ENCODE measurements around the gene CTNNA3.

CTNNA3 gene

GRCh38 chr10:65945061-65945460 lies 1750.9 kb downstream of the CTNNA3 start:
- DNase-seq, result no peak
- ChIA-PET CTCF (no interaction called here), POLR2A (no interaction called here)
- no peaks in the 10 kb centered on the region for H3K4me1 ChIP-seq (ENCODE audit: control extremely low read depth in 1 of 4, control insufficient read depth in 4 of 4, insufficient read depth in 4 of 4, low read length in 3 of 4)
- WGBS (ENCODE audit: insufficient coverage), result 98% methylated on average over 3 of the region's 3 CpGs
- no peak overlapping the region for H3K4me3 ChIP-seq (ENCODE audit: control insufficient read depth in 1 of 7, extremely low read depth in 1 of 7, insufficient read depth in 4 of 7, low read depth in 2 of 7, low read length in 6 of 7)
- no peaks in the 10 kb centered on the region for H3K36me3 ChIP-seq (ENCODE audit: control insufficient read depth in 4 of 4, insufficient read depth in 4 of 4, low read length in 3 of 4)
- peaks cover 0 to 2% (median 0%) of the 10 kb centered on the region in 5 experiments for H3K27me3 ChIP-seq (replicated peaks in 2 of 5; ENCODE audit: control insufficient read depth in 4 of 5, insufficient read depth in 5 of 5, low read length in 4 of 5)
- H3K27ac ChIP-seq (ENCODE audit: insufficient read depth in 1 of 2, low read depth in 1 of 2, low read length in 2 of 2, poor library complexity in 1 of 2, severe bottlenecking in 2 of 2), result no peak overlapping the region
- H3K9me3 ChIP-seq (ENCODE audit: control extremely low read depth in 1 of 5, control insufficient read depth in 4 of 5, insufficient read depth in 2 of 5, low read depth in 1 of 5, low read length in 4 of 5), result no peaks in the 10 kb centered on the region

GRCh38 chr10:65943451-65943850 lies 1752.5 kb downstream of the CTNNA3 start:
- H3K4me3 ChIP-seq (ENCODE audit: control insufficient read depth in 1 of 7, extremely low read depth in 1 of 7, insufficient read depth in 4 of 7, low read depth in 2 of 7, low read length in 6 of 7), result no peak overlapping the region
- H3K9me3 ChIP-seq (ENCODE audit: control extremely low read depth in 1 of 5, control insufficient read depth in 4 of 5, insufficient read depth in 2 of 5, low read depth in 1 of 5, low read length in 4 of 5), result no peaks in the 10 kb centered on the region
- 100% methylated on average over 2 of the region's 2 CpGs for WGBS (ENCODE audit: insufficient coverage)
- no peak overlapping the region for H3K27ac ChIP-seq (ENCODE audit: insufficient read depth in 1 of 2, low read depth in 1 of 2, low read length in 2 of 2, poor library complexity in 1 of 2, severe bottlenecking in 2 of 2)
- H3K27me3 ChIP-seq (replicated peaks in 2 of 5; ENCODE audit: control insufficient read depth in 4 of 5, insufficient read depth in 5 of 5, low read length in 4 of 5), result peaks cover 0 to 2% (median 0%) of the 10 kb centered on the region in 5 experiments
- no peaks in the 10 kb centered on the region for H3K36me3 ChIP-seq (ENCODE audit: control insufficient read depth in 4 of 4, insufficient read depth in 4 of 4, low read length in 3 of 4)
- ChIA-PET POLR2A (interaction anchor here (0.6 kb wide), 1 partner anchor 111 kb away, joined by 4 read pairs; no protein-coding TSS in a partner anchor), CTCF (no interaction called here)
- no peaks in the 10 kb centered on the region for H3K4me1 ChIP-seq (ENCODE audit: control extremely low read depth in 1 of 4, control insufficient read depth in 4 of 4, insufficient read depth in 4 of 4, low read length in 3 of 4)
- no peak for DNase-seq

GRCh38 chr10:65940816-65941662 lies 1755.0 kb downstream of the CTNNA3 start:
- Histone ChIP-seq H3K27ac (ENCODE audit: insufficient read depth in 1 of 2, low read depth in 1 of 2, low read length in 2 of 2, poor library complexity in 1 of 2, severe bottlenecking in 2 of 2) (no peak overlapping the region), H3K4me1 (ENCODE audit: control extremely low read depth in 1 of 4, control insufficient read depth in 4 of 4, insufficient read depth in 4 of 4, low read length in 3 of 4) (no peaks in the 10 kb centered on the region), H3K36me3 (ENCODE audit: control insufficient read depth in 4 of 4, insufficient read depth in 4 of 4, low read length in 3 of 4) (no peaks in the 10 kb centered on the region), H3K4me3 (ENCODE audit: control insufficient read depth in 1 of 7, extremely low read depth in 1 of 7, insufficient read depth in 4 of 7, low read depth in 2 of 7, low read length in 6 of 7) (no peak overlapping the region), H3K27me3 (replicated peaks in 2 of 5; ENCODE audit: control insufficient read depth in 4 of 5, insufficient read depth in 5 of 5, low read length in 4 of 5) (peaks cover 0 to 2% (median 0%) of the 10 kb centered on the region in 5 experiments), H3K9me3 (ENCODE audit: control extremely low read depth in 1 of 5, control insufficient read depth in 4 of 5, insufficient read depth in 2 of 5, low read depth in 1 of 5, low read length in 4 of 5) (no peaks in the 10 kb centered on the region)
- POLR2A ChIA-PET, result no interaction called here
- 70% methylated on average over 3 of the region's 3 CpGs for WGBS (ENCODE audit: insufficient coverage)
- DNase-seq, result no peak
- CTCF ChIA-PET, result no interaction called here

DNA sequence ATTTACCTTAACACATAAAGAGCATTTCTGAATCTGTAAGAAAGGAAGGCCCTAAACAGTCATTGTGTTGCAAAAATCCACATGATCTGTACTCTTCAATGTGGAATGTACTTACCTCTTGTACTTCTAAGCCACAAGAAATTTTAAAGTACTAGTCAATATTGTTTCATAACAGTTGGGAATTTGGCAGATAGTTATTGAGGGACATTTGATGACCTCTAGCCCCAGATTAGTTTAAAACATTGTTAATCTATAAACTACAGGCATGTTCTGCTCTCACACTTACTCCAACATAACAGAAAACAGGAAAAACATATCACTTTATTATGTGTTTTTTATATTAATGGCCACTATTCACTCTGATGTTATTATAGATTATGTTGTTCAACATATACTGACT lies 1755.9 kb downstream of the CTNNA3 start:
- CTCF ChIA-PET, result no interaction called here

GRCh38 chr10:65931291-65932070 lies 1764.5 kb downstream of the CTNNA3 start:
- WGBS (ENCODE audit: insufficient coverage), result 29% methylated on average over 1 of the region's 5 CpGs
- Histone ChIP-seq H3K27ac (ENCODE audit: insufficient read depth in 1 of 2, low read depth in 1 of 2, low read length in 2 of 2, poor library complexity in 1 of 2, severe bottlenecking in 2 of 2) (no peak overlapping the region), H3K36me3 (ENCODE audit: control insufficient read depth in 4 of 4, insufficient read depth in 4 of 4, low read length in 3 of 4) (no peaks in the 10 kb centered on the region), H3K9me3 (ENCODE audit: control extremely low read depth in 1 of 5, control insufficient read depth in 4 of 5, insufficient read depth in 2 of 5, low read depth in 1 of 5, low read length in 4 of 5) (no peaks in the 10 kb centered on the region), H3K4me1 (ENCODE audit: control extremely low read depth in 1 of 4, control insufficient read depth in 4 of 4, insufficient read depth in 4 of 4, low read length in 3 of 4) (no peaks in the 10 kb centered on the region), H3K4me3 (ENCODE audit: control insufficient read depth in 1 of 7, extremely low read depth in 1 of 7, insufficient read depth in 4 of 7, low read depth in 2 of 7, low read length in 6 of 7) (no peak overlapping the region), H3K27me3 (replicated peaks in 2 of 5; ENCODE audit: control insufficient read depth in 4 of 5, insufficient read depth in 5 of 5, low read length in 4 of 5) (no peaks in the 10 kb centered on the region)
- DNase-seq, result no peak
- CTCF ChIA-PET, result no interaction called here
- POLR2A ChIA-PET, result no interaction called here

More for the DNA sequence above, 1755.9 kb downstream of the CTNNA3 start:
- Histone ChIP-seq H3K9me3 (ENCODE audit: control extremely low read depth in 1 of 5, control insufficient read depth in 4 of 5, insufficient read depth in 2 of 5, low read depth in 1 of 5, low read length in 4 of 5) (no peaks in the 10 kb centered on the region), H3K36me3 (ENCODE audit: control insufficient read depth in 4 of 4, insufficient read depth in 4 of 4, low read length in 3 of 4) (no peaks in the 10 kb centered on the region), H3K4me3 (ENCODE audit: control insufficient read depth in 1 of 7, extremely low read depth in 1 of 7, insufficient read depth in 4 of 7, low read depth in 2 of 7, low read length in 6 of 7) (no peak overlapping the region), H3K27ac (ENCODE audit: insufficient read depth in 1 of 2, low read depth in 1 of 2, low read length in 2 of 2, poor library complexity in 1 of 2, severe bottlenecking in 2 of 2) (no peak overlapping the region), H3K27me3 (replicated peaks in 2 of 5; ENCODE audit: control insufficient read depth in 4 of 5, insufficient read depth in 5 of 5, low read length in 4 of 5) (no peaks in the 10 kb centered on the region), H3K4me1 (ENCODE audit: control extremely low read depth in 1 of 4, control insufficient read depth in 4 of 4, insufficient read depth in 4 of 4, low read length in 3 of 4) (no peaks in the 10 kb centered on the region)
- DNase-seq, result no peak
- POLR2A ChIA-PET, result no interaction called here

DNA sequence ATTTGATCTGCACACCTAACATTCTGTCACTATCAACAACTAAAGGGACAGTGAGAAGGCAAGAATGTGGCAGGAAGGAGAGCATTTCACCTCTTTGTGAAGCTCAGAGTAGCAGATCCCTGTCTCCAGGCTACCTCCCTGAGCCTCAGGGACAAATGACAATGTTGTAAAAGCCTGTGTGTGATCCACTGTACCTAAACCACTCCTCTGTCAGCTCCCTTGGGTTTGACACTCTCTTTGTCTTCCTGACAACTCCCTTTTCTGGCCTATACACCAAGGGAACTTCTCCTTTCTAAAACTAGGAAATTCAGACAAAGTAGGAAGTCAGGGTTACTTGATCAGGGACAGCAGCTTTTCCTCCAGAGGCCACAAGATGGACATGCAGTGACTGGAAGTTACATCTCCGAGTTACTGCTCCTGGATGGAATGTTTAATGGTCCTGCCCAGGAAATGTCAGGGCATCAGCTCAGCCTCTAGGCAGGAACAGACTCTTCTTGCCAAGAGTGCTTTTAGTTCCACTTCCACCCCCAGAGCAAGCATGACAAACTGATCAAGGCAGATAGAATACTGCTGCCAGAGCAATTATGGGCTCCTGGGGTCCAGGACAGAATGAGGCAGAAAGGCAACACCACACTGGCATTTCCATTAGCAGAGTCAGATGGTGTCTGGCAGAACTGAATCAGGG lies 1784.7 kb downstream of the CTNNA3 start:
- no peaks in the 10 kb centered on the region for H3K27me3 ChIP-seq (replicated peaks in 2 of 5; ENCODE audit: control insufficient read depth in 4 of 5, insufficient read depth in 5 of 5, low read length in 4 of 5)
- ChIA-PET POLR2A (no interaction called here), CTCF (no interaction called here)
- peak in 2 of 3 donors; percentile 15 to 36 for DNase-seq
- WGBS (ENCODE audit: insufficient coverage), result 0% methylated on average over 1 of the region's 1 CpG
- H3K36me3 ChIP-seq (ENCODE audit: control insufficient read depth in 4 of 4, insufficient read depth in 4 of 4, low read length in 3 of 4), result no peaks in the 10 kb centered on the region
- peaks cover 0 to 10% (median 5%) of the 10 kb centered on the region in 4 experiments for H3K4me1 ChIP-seq (ENCODE audit: control extremely low read depth in 1 of 4, control insufficient read depth in 4 of 4, insufficient read depth in 4 of 4, low read length in 3 of 4)
- H3K27ac ChIP-seq (ENCODE audit: insufficient read depth in 1 of 2, low read depth in 1 of 2, low read length in 2 of 2, poor library complexity in 1 of 2, severe bottlenecking in 2 of 2), result no peak overlapping the region
- no peak overlapping the region for H3K4me3 ChIP-seq (ENCODE audit: control insufficient read depth in 1 of 7, extremely low read depth in 1 of 7, insufficient read depth in 4 of 7, low read depth in 2 of 7, low read length in 6 of 7)
- no peaks in the 10 kb centered on the region for H3K9me3 ChIP-seq (ENCODE audit: control extremely low read depth in 1 of 5, control insufficient read depth in 4 of 5, insufficient read depth in 2 of 5, low read depth in 1 of 5, low read length in 4 of 5)

- Histone ChIP-seq H3K4me3 (ENCODE audit: control insufficient read depth in 1 of 7, extremely low read depth in 1 of 7, insufficient read depth in 4 of 7, low read depth in 2 of 7, low read length in 6 of 7) (no peak overlapping the region), H3K9me3 (ENCODE audit: control extremely low read depth in 1 of 5, control insufficient read depth in 4 of 5, insufficient read depth in 2 of 5, low read depth in 1 of 5, low read length in 4 of 5) (no peaks in the 10 kb centered on the region), H3K4me1 (ENCODE audit: control extremely low read depth in 1 of 4, control insufficient read depth in 4 of 4, insufficient read depth in 4 of 4, low read length in 3 of 4) (peaks cover 0 to 10% (median 5%) of the 10 kb centered on the region in 4 experiments), H3K36me3 (ENCODE audit: control insufficient read depth in 4 of 4, insufficient read depth in 4 of 4, low read length in 3 of 4) (no peaks in the 10 kb centered on the region), H3K27me3 (replicated peaks in 2 of 5; ENCODE audit: control insufficient read depth in 4 of 5, insufficient read depth in 5 of 5, low read length in 4 of 5) (no peaks in the 10 kb centered on the region), H3K27ac (ENCODE audit: insufficient read depth in 1 of 2, low read depth in 1 of 2, low read length in 2 of 2, poor library complexity in 1 of 2, severe bottlenecking in 2 of 2) (no peak overlapping the region)
- WGBS (ENCODE audit: insufficient coverage), result 70% methylated on average over 2 of the region's 4 CpGs
- CTCF ChIA-PET, result no interaction called here
- DNase-seq, result no peak
- POLR2A ChIA-PET, result no interaction called here
Observed at GRCh38 chr10:65910209-65910608, 1785.8 kb downstream of the CTNNA3 start.
